ENCODE results near the gene GART.

GART gene

GRCh38 chr21:33539616-33540015, 2.3 kb downstream of the GART start:
- Histone ChIP-seq H2BK15ac (replicated peaks; ENCODE audit: low read depth) (no peak overlapping the region), H4K8ac (ENCODE audit: low read depth, low read length) (no peak overlapping the region), H3K4me2 (ENCODE audit: low read length) (no peak overlapping the region), H2AK5ac (ENCODE audit: low read length) (no peak overlapping the region), H3K23ac (ENCODE audit: low read length) (no peak overlapping the region), H3K56ac (ENCODE audit: low read length) (no peak overlapping the region), H3K27me3 (ENCODE audit: insufficient read depth, low read length, poor library complexity) (no peaks in the 10 kb centered on the region), H4K5ac (ENCODE audit: low read length) (no peak overlapping the region), H2BK120ac (ENCODE audit: low read depth, low read length) (no peak overlapping the region), H3K4me3 (ENCODE audit: low read length) (no peak overlapping the region), H3K27ac (ENCODE audit: low read depth, low read length) (no peak overlapping the region), H3K79me2 (ENCODE audit: control insufficient read depth, insufficient read depth, low read length) (peaks cover 52% of the 10 kb centered on the region), H2BK5ac (ENCODE audit: low read length) (no peak overlapping the region), H3K9ac (ENCODE audit: low read length) (no peak overlapping the region), H3K4ac (ENCODE audit: low read depth, low read length) (no peak overlapping the region), H3K79me1 (ENCODE audit: low read length) (peaks cover 2% of the 10 kb centered on the region), H3K18ac (ENCODE audit: low read length) (no peak overlapping the region), H3K36me3 (ENCODE audit: control insufficient read depth, insufficient read depth, low read length) (peaks cover 4% of the 10 kb centered on the region), H3K4me1 (ENCODE audit: control insufficient read depth, low read depth, low read length) (no peaks in the 10 kb centered on the region)
- DNase-seq: no peak
- WGBS (ENCODE audit: extremely low coverage, insufficient coverage, low lambda C conversion rate): no CpG with 5 or more reads among the region's 4 CpGs

- Histone ChIP-seq H2BK120ac (ENCODE audit: low read depth, low read length) (no peak overlapping the region), H3K4me1 (ENCODE audit: control insufficient read depth, low read depth, low read length) (no peaks in the 10 kb centered on the region), H3K18ac (ENCODE audit: low read length) (no peak overlapping the region), H3K79me1 (ENCODE audit: low read length) (peaks cover 2% of the 10 kb centered on the region), H3K9ac (ENCODE audit: low read length) (no peak overlapping the region), H2AK5ac (ENCODE audit: low read length) (no peak overlapping the region), H3K23ac (ENCODE audit: low read length) (no peak overlapping the region), H3K27ac (ENCODE audit: low read depth, low read length) (no peak overlapping the region), H3K4me3 (ENCODE audit: low read length) (no peak overlapping the region), H3K4ac (ENCODE audit: low read depth, low read length) (no peak overlapping the region), H3K27me3 (ENCODE audit: insufficient read depth, low read length, poor library complexity) (no peaks in the 10 kb centered on the region), H4K5ac (ENCODE audit: low read length) (no peak overlapping the region), H2BK15ac (replicated peaks; ENCODE audit: low read depth) (no peak overlapping the region), H4K8ac (ENCODE audit: low read depth, low read length) (no peak overlapping the region), H3K4me2 (ENCODE audit: low read length) (no peak overlapping the region), H3K36me3 (ENCODE audit: control insufficient read depth, insufficient read depth, low read length) (peaks cover 4% of the 10 kb centered on the region), H2BK5ac (ENCODE audit: low read length) (no peak overlapping the region), H3K56ac (ENCODE audit: low read length) (no peak overlapping the region), H3K79me2 (ENCODE audit: control insufficient read depth, insufficient read depth, low read length) (peaks cover 36% of the 10 kb centered on the region)
- no CpG with 5 or more reads among the region's 2 CpGs for WGBS (ENCODE audit: extremely low coverage, insufficient coverage, low lambda C conversion rate)
- DNase-seq: no peak
Observed at GRCh38 chr21:33537212-33537611, 4.7 kb downstream of the GART start.

GRCh38 chr21:33531007-33531406, 10.9 kb downstream of the GART start:
- H3K79me1 ChIP-seq (ENCODE audit: low read length): no peaks in the 10 kb centered on the region
- no peaks in the 10 kb centered on the region for H3K79me2 ChIP-seq (ENCODE audit: control insufficient read depth, insufficient read depth, low read length)
- no peak for DNase-seq
- no peak overlapping the region for H3K9ac ChIP-seq (ENCODE audit: low read length)
- no peaks in the 10 kb centered on the region for H3K4me1 ChIP-seq (ENCODE audit: control insufficient read depth, low read depth, low read length)
- no peak overlapping the region for H3K56ac ChIP-seq (ENCODE audit: low read length)
- WGBS (ENCODE audit: extremely low coverage, insufficient coverage, low lambda C conversion rate): no CpG with 5 or more reads among the region's 3 CpGs
- H2AK5ac ChIP-seq (ENCODE audit: low read length): no peak overlapping the region
- no peak overlapping the region for H3K4ac ChIP-seq (ENCODE audit: low read depth, low read length)
- peaks cover 2% of the 10 kb centered on the region for H3K36me3 ChIP-seq (ENCODE audit: control insufficient read depth, insufficient read depth, low read length)
- no peak overlapping the region for H3K27ac ChIP-seq (ENCODE audit: low read depth, low read length)
- H3K4me2 ChIP-seq (ENCODE audit: low read length): no peak overlapping the region
- no peak overlapping the region for H3K4me3 ChIP-seq (ENCODE audit: low read length)
- H3K27me3 ChIP-seq (ENCODE audit: insufficient read depth, low read length, poor library complexity): no peaks in the 10 kb centered on the region
- H4K5ac ChIP-seq (ENCODE audit: low read length): no peak overlapping the region
- no peak overlapping the region for H2BK15ac ChIP-seq (replicated peaks; ENCODE audit: low read depth)
- no peak overlapping the region for H3K18ac ChIP-seq (ENCODE audit: low read length)
- H2BK120ac ChIP-seq (ENCODE audit: low read depth, low read length): no peak overlapping the region
- H3K23ac ChIP-seq (ENCODE audit: low read length): no peak overlapping the region
- no peak overlapping the region for H4K8ac ChIP-seq (ENCODE audit: low read depth, low read length)
- H2BK5ac ChIP-seq (ENCODE audit: low read length): no peak overlapping the region

GRCh38 chr21:33522953-33523349, 19.0 kb downstream of the GART start:
- Histone ChIP-seq H3K9ac (ENCODE audit: low read length) (no peak overlapping the region), H4K8ac (ENCODE audit: low read depth, low read length) (no peak overlapping the region), H2AK5ac (ENCODE audit: low read length) (no peak overlapping the region), H3K27me3 (ENCODE audit: insufficient read depth, low read length, poor library complexity) (no peaks in the 10 kb centered on the region), H3K4ac (ENCODE audit: low read depth, low read length) (no peak overlapping the region), H3K79me2 (ENCODE audit: control insufficient read depth, insufficient read depth, low read length) (no peaks in the 10 kb centered on the region), H3K4me2 (ENCODE audit: low read length) (no peak overlapping the region), H2BK5ac (ENCODE audit: low read length) (no peak overlapping the region), H4K5ac (ENCODE audit: low read length) (no peak overlapping the region), H2BK15ac (replicated peaks; ENCODE audit: low read depth) (no peak overlapping the region), H3K56ac (ENCODE audit: low read length) (no peak overlapping the region), H3K36me3 (ENCODE audit: control insufficient read depth, insufficient read depth, low read length) (peaks cover 6% of the 10 kb centered on the region), H3K27ac (ENCODE audit: low read depth, low read length) (no peak overlapping the region), H3K18ac (ENCODE audit: low read length) (no peak overlapping the region), H2BK120ac (ENCODE audit: low read depth, low read length) (no peak overlapping the region), H3K4me1 (ENCODE audit: control insufficient read depth, low read depth, low read length) (no peaks in the 10 kb centered on the region), H3K23ac (ENCODE audit: low read length) (no peak overlapping the region), H3K4me3 (ENCODE audit: low read length) (no peak overlapping the region), H3K79me1 (ENCODE audit: low read length) (no peaks in the 10 kb centered on the region)
- DNase-seq: no peak
- no CpG with 5 or more reads among the region's 1 CpG for WGBS (ENCODE audit: extremely low coverage, insufficient coverage, low lambda C conversion rate)

GRCh38 chr21:33522297-33522952, 19.5 kb downstream of the GART start:
- Histone ChIP-seq H3K79me2 (ENCODE audit: control insufficient read depth, insufficient read depth, low read length) (no peaks in the 10 kb centered on the region), H3K79me1 (ENCODE audit: low read length) (no peaks in the 10 kb centered on the region), H3K56ac (ENCODE audit: low read length) (no peak overlapping the region), H3K27ac (ENCODE audit: low read depth, low read length) (no peak overlapping the region), H3K27me3 (ENCODE audit: insufficient read depth, low read length, poor library complexity) (no peaks in the 10 kb centered on the region), H4K8ac (ENCODE audit: low read depth, low read length) (no peak overlapping the region), H3K4ac (ENCODE audit: low read depth, low read length) (no peak overlapping the region), H3K18ac (ENCODE audit: low read length) (no peak overlapping the region), H3K4me3 (ENCODE audit: low read length) (no peak overlapping the region), H2BK5ac (ENCODE audit: low read length) (no peak overlapping the region), H2BK120ac (ENCODE audit: low read depth, low read length) (no peak overlapping the region), H2BK15ac (replicated peaks; ENCODE audit: low read depth) (no peak overlapping the region), H3K36me3 (ENCODE audit: control insufficient read depth, insufficient read depth, low read length) (peaks cover 9% of the 10 kb centered on the region), H3K9ac (ENCODE audit: low read length) (no peak overlapping the region), H3K4me1 (ENCODE audit: control insufficient read depth, low read depth, low read length) (no peaks in the 10 kb centered on the region), H2AK5ac (ENCODE audit: low read length) (no peak overlapping the region), H3K23ac (ENCODE audit: low read length) (no peak overlapping the region), H3K4me2 (ENCODE audit: low read length) (no peak overlapping the region), H4K5ac (ENCODE audit: low read length) (no peak overlapping the region)
- WGBS (ENCODE audit: extremely low coverage, insufficient coverage, low lambda C conversion rate): no CpG with 5 or more reads among the region's 5 CpGs
- DNase-seq: no peak

GRCh38 chr21:33518899-33519298, 23.0 kb downstream of the GART start:
- Histone ChIP-seq H3K23ac (ENCODE audit: low read length) (no peak overlapping the region), H2AK5ac (ENCODE audit: low read length) (no peak overlapping the region), H3K4me1 (ENCODE audit: control insufficient read depth, low read depth, low read length) (no peaks in the 10 kb centered on the region), H3K79me2 (ENCODE audit: control insufficient read depth, insufficient read depth, low read length) (no peaks in the 10 kb centered on the region), H4K8ac (ENCODE audit: low read depth, low read length) (no peak overlapping the region), H3K27me3 (ENCODE audit: insufficient read depth, low read length, poor library complexity) (no peaks in the 10 kb centered on the region), H2BK5ac (ENCODE audit: low read length) (no peak overlapping the region), H4K5ac (ENCODE audit: low read length) (no peak overlapping the region), H3K36me3 (ENCODE audit: control insufficient read depth, insufficient read depth, low read length) (peaks cover 22% of the 10 kb centered on the region), H2BK120ac (ENCODE audit: low read depth, low read length) (no peak overlapping the region), H3K79me1 (ENCODE audit: low read length) (no peaks in the 10 kb centered on the region), H3K4ac (ENCODE audit: low read depth, low read length) (no peak overlapping the region), H3K56ac (ENCODE audit: low read length) (no peak overlapping the region), H3K4me3 (ENCODE audit: low read length) (no peak overlapping the region), H3K18ac (ENCODE audit: low read length) (no peak overlapping the region), H3K27ac (ENCODE audit: low read depth, low read length) (no peak overlapping the region), H3K9ac (ENCODE audit: low read length) (no peak overlapping the region), H3K4me2 (ENCODE audit: low read length) (no peak overlapping the region), H2BK15ac (replicated peaks; ENCODE audit: low read depth) (no peak overlapping the region)
- WGBS (ENCODE audit: extremely low coverage, insufficient coverage, low lambda C conversion rate): no CpG with 5 or more reads among the region's 4 CpGs
- DNase-seq: no peak
